HG02852 (cell line): ENCODE measurements around the gene ASPDH.
"Not testable (repeated sequence)": the region's sequence is repeated elsewhere in the genome, so short reads cannot be mapped to it uniquely, and the experiment has no call there.

Experiments
- ATAC-seq: cut with Tn5 transposase; IDR thresholded peaks from one replicate; pipeline ENCODE4 v1.9.1; 2021; ENCODE audit warnings: mild to moderate bottlenecking, moderate library complexity; ENCODE audit not compliant: unreplicated experiment

Gene ASPDH

GRCh38 chr19:50548191-50549058 lies 34.7 kb upstream of the ASPDH start:
- ATAC-seq, result no peak

GRCh38 chr19:50547385-50548190 lies 33.9 kb upstream of the ASPDH start:
- ATAC-seq, result no peak

DNA sequence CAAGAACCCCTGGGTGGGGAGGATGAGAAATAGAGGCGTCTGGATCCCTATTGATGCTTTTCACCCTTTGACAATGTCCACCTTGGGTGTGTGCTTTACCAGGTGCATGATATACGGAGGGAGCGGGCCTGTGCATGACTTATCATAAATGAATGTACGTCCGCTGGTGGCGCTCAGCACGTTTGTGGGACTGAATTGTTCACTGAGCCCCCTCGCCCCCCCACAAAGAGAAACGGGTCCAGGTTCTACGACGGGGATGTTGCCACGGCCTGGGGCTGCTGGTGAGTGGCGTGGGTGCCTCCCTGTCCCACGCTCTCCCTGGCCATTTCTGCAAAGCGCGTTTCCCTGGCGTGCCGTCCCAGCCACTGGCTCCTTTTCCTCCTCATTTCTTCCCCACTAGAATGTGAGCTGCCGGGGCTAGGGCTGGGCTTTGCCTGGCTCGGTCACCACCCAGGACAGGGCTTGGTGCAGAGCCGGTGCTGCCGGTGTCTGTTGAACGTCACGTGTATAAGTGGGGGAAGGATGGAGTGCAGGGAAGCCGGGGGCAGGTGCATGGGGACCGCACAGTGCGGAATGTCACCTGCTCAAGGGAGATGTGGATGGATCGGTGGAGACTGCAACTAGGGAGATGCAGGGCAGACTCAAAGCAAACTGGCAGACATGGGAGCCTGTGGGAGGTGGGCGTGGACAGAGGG lies 33.0 kb upstream of the ASPDH start:
- no peak for ATAC-seq

DNA sequence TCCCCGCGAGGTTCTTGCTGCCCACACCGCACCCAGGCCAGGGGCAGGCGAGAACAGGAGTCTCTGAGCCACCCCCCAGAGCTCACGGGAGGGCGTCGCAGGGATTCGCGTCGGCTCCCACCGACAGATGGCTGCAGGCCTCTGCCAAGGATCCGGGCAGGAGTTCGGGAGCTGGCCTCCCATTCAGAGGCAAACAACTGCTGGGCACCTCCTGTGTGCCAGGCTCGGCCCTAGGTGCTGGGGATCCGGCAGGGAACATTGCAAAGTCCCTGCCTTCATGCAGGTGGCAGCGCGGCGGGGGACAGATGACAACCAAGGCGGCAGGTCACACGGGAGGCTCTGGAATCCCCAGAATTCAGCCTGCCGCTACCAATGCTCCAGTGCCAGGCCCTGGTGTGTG lies 29.2 kb upstream of the ASPDH start:
- no peak for ATAC-seq

- ATAC-seq, result no peak
Measured at GRCh38 chr19:50537769-50538230, 24.1 kb upstream of the ASPDH start.

DNA sequence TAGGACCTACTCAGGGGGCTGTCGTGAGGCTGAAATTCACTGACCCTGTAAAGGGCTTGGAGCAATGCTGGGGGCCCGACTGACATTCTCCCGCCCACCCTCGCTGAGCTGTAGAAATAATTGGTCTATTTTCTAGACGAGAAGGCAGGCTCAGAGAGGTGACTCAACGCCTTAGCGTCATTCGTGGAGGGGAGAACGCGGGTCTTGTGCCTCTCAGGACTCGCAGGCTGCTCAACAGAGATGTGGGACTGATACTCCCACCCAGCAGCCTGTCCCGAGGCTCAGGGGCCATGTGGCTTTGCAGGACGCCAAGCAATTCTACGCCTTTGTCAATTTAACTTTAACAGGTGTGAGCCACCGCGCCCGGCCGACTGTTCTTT lies 23.6 kb upstream of the ASPDH start:
- no peak for ATAC-seq

DNA sequence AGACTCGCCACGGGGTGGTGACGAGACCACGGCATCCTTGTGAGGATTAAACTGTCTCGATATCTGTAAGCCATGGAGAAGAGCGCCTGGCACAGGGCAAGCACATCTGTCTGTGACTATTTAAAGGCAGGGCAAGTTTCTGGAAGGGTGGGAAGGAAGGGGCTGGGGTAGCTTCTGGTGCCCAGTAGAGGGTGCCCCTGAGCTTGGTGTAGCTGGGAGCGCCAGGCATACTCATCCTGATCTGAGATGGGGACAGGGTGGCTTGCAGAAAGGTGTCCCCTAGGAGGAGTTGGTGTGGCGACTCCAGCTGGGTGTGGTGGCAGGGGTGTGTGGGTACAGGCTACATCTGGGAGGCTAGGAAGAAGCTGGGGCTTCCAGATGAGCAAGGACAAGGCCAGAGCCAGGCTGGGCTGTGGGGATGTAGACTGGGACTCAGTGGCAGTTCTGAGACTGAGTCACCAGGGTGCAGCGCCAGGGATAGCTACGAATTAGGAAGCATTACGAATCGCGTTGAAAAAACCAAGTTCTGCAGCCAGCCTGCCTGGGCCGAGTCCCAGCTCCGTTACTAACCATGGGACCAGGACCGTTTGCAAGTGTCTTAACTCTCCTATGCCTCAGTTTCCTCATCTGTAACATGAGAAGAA lies 23.1 kb upstream of the ASPDH start:
- ATAC-seq, result no peak

GRCh38 chr19:50535672-50536187 lies 22.0 kb upstream of the ASPDH start:
- ATAC-seq, result no peak

GRCh38 chr19:50534478-50534877 lies 20.8 kb upstream of the ASPDH start:
- ATAC-seq, result no peak

DNA sequence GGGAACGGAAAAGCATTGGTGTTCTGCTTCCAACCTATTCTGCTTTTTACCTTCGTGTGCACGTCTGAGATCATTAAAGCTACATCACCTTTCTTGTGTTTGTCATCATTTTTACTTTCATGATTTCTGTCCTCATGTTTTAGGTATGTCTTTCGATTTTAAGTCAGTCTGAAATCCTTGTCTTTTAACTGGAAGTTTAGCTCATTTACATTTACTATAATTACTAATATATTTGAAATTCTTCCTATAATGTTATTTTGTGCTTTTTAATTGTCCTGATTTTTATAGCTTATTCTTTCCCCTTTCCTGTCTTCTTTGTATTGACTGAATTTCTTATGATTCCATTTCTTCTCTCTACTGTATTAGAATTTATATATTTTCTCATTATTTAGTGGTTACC lies 19.2 kb upstream of the ASPDH start:
- ATAC-seq, result no peak

DNA sequence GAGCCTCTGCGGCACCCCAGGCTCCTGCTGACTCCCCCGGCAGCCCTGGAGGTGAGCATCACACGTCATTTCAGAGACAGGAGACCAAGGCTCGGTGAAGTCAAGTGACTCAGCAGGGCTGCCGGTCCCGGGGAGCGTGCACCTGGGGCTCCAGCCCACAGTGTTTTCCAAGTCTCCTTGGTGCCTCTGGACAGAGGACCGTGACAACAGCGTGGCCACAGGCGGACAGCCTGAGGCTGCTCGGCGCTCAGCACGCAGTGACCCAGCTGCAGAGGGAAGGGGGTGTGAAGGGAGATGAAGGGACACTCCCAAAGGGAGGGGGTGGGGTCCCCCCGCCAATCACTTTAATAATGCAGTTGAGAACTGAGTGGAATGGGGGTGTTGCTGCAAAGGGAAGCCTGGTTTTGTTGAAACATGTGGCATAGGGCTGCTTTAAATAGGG lies 17.5 kb upstream of the ASPDH start:
- ATAC-seq, result no peak

DNA sequence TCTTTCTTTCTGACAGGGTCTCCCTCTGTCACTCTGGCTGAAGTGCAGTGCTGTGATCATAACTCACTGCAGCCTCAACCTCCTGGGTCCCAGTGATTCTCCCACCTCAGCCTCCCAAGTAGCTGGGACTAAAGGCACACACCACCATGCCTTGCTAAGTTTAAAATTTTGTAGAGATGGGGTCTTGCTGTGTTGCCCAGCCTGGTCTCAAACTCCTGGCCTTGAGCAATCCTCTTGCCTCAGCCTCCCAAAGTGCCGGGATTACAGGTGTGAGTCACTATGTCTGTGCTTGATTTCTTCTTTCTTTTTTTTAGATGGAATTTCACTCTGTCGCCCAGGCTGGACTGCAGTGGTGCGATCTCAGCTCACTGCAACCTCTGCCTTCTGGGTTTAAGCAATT lies 14.3 kb upstream of the ASPDH start:
- ATAC-seq, result not testable (repeated sequence)

- ATAC-seq, result no peak
Measured at GRCh38 chr19:50522881-50523280, 9.2 kb upstream of the ASPDH start.

GRCh38 chr19:50520822-50521465 lies 7.2 kb upstream of the ASPDH start:
- ATAC-seq, result no peak

DNA sequence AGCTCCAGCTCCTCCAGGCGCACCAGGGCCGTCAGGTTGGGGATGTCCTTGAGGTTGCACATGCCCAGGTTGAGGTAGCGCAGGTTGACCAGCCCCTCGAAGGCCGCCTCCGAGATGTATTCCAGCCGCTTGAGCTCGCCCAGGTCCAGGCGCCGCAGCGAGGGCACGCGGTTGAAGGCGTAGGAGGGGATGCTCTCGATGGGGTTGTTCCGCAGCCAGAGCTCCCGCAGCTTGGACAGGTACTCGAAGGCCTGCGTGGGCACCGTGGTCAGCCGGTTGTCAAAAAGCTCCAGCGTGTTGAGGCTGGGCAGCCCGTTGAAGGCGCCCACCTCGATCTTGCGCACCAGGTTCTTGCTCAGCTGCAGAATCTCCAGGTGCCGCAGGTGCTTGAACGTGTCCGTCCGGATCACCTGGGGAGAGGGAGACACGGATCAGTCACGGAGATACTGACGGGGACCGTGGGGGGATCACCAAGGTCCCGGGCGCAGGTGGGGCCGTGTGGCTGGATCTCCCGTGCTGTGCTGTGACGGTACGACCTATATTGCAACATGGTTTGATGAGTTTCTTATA lies 5.4 kb upstream of the ASPDH start:
- no peak for ATAC-seq

GRCh38 chr19:50518091-50519005 lies 4.6 kb upstream of the ASPDH start:
- ATAC-seq, result no peak

DNA sequence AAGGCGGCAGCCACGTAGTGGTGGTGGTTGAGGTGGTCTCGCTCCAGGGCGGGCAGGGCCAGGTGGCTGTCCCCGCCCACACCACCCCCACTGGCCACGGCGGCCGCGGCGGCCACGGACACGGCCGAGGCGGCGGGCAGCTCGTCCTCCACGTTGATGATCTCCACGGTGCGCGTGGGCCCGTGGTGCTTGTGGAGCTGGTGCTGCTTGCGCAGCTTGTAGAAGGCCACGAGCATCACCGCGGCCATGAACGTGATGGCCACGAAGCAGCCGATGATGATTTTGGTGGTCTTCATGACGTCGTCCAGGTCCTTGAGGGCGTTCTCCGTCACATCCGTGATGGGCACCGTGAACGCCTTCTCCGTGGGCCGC lies 4.0 kb upstream of the ASPDH start:
- no peak for ATAC-seq

GRCh38 chr19:50516964-50517703 lies 3.4 kb upstream of the ASPDH start:
- ATAC-seq, result no peak
